Stomach (tissue), 4 donors: Measurements from ENCODE around the gene AFTPH.
A peak's percentile ranks its signal among the peaks of the same experiment; 100 is the strongest.

ENCODE experiments used
- CTCF ChIP-seq, 7 experiments: fragments of 450-650 bp in 4 of 7; fragments of 200-600 bp in 3 of 7; sonication (generic) in 3 of 7; IDR thresholded peaks; one replicate each; pipeline ENCODE4 v1.5.1; 2016 to 2019; ENCODE audit warnings: antibody characterized with exemption in 7 of 7, control low read depth in 2 of 7, mild to moderate bottlenecking in 1 of 7
- POLR2A ChIP-seq, 4 donors: fragments of 450-650 bp; IDR thresholded peaks; one replicate each; pipeline ENCODE4 v1.6.1; 2016; ENCODE audit warnings: antibody characterized with exemption in 4 of 4, control low read depth in 2 of 4, mild to moderate bottlenecking in 1 of 4, moderate library complexity in 1 of 4

GRCh38 chr2:64586883-64587481 lies 62.9 kb downstream of the AFTPH start:
- TF ChIP-seq CTCF (IDR thresholded peaks at IDR 0.05): peak in 5 of 7 experiments; percentile 25 to 36 (median 32)
- no peak for TF ChIP-seq POLR2A (IDR thresholded peaks at IDR 0.05)
